ENCODE measurements around the gene DPYD.

DPYD gene

GRCh38 chr1:97573553-97573952, 347.3 kb downstream of the DPYD start:
- no peak overlapping the region for H2AFZ ChIP-seq (ENCODE audit: low read length)

GRCh38 chr1:97572561-97572960, 348.3 kb downstream of the DPYD start:
- H3K4me1 ChIP-seq (ENCODE audit: insufficient read depth, low read length, poor library complexity, severe bottlenecking) = no peaks in the 10 kb centered on the region

More at GRCh38 chr1:97573553-97573952, 347.3 kb downstream of the DPYD start:
- no peaks in the 10 kb centered on the region for H3K9me3 ChIP-seq (ENCODE audit: insufficient read depth, low read depth, low read length)
- no peak overlapping the region for H3K4me3 ChIP-seq (ENCODE audit: low read length, poor library complexity, severe bottlenecking)
- H3K36me3 ChIP-seq (ENCODE audit: insufficient read depth, low read length) = no peaks in the 10 kb centered on the region
- no peaks in the 10 kb centered on the region for H3K79me2 ChIP-seq (ENCODE audit: insufficient read depth, low read length)
- no peak for TF ChIP-seq EZH2phosphoT487 (IDR thresholded peaks at IDR 0.05; ENCODE audit: borderline replicate concordance)
- no peak for TF ChIP-seq CTCF (conservative IDR thresholded peaks at IDR 0.05; ENCODE audit: low read length)
- no peaks in the 10 kb centered on the region for H3K27me3 ChIP-seq (ENCODE audit: insufficient read depth, low read length, poor library complexity, severe bottlenecking)
- no peaks in the 10 kb centered on the region for H3K9me2 ChIP-seq (replicated peaks; ENCODE audit: low read depth, low read length)
- H3F3A ChIP-seq (ENCODE audit: low read depth) = no peaks in the 10 kb centered on the region
- no peak overlapping the region for H3K9ac ChIP-seq (ENCODE audit: low read depth, low read length, poor library complexity, severe bottlenecking)
- no peaks in the 10 kb centered on the region for H3K4me1 ChIP-seq (ENCODE audit: insufficient read depth, low read length, poor library complexity, severe bottlenecking)
- no peak overlapping the region for H3K4me2 ChIP-seq (ENCODE audit: low read depth, low read length, poor library complexity, severe bottlenecking)
- no peaks in the 10 kb centered on the region for H4K20me1 ChIP-seq (ENCODE audit: insufficient read depth, low read length, poor library complexity, severe bottlenecking)

GRCh38 chr1:97571760-97572159, 349.1 kb downstream of the DPYD start:
- no peaks in the 10 kb centered on the region for H3K27me3 ChIP-seq (ENCODE audit: insufficient read depth, low read length, poor library complexity, severe bottlenecking)
- H3F3A ChIP-seq (ENCODE audit: low read depth) = no peaks in the 10 kb centered on the region
- no peak overlapping the region for H2AFZ ChIP-seq (ENCODE audit: low read length)
- no peaks in the 10 kb centered on the region for H3K9me3 ChIP-seq (ENCODE audit: insufficient read depth, low read depth, low read length)
- H3K79me2 ChIP-seq (ENCODE audit: insufficient read depth, low read length) = no peaks in the 10 kb centered on the region
- no peaks in the 10 kb centered on the region for H3K36me3 ChIP-seq (ENCODE audit: insufficient read depth, low read length)
- H3K4me2 ChIP-seq (ENCODE audit: low read depth, low read length, poor library complexity, severe bottlenecking) = no peak overlapping the region
- no peaks in the 10 kb centered on the region for H3K4me1 ChIP-seq (ENCODE audit: insufficient read depth, low read length, poor library complexity, severe bottlenecking)
- no peak for TF ChIP-seq CTCF (conservative IDR thresholded peaks at IDR 0.05; ENCODE audit: low read length)
- no peak for TF ChIP-seq EZH2phosphoT487 (IDR thresholded peaks at IDR 0.05; ENCODE audit: borderline replicate concordance)
- H4K20me1 ChIP-seq (ENCODE audit: insufficient read depth, low read length, poor library complexity, severe bottlenecking) = no peaks in the 10 kb centered on the region
- no peaks in the 10 kb centered on the region for H3K9me2 ChIP-seq (replicated peaks; ENCODE audit: low read depth, low read length)
- H3K4me3 ChIP-seq (ENCODE audit: low read length, poor library complexity, severe bottlenecking) = no peak overlapping the region
- no peak overlapping the region for H3K9ac ChIP-seq (ENCODE audit: low read depth, low read length, poor library complexity, severe bottlenecking)

More at GRCh38 chr1:97572561-97572960, 348.3 kb downstream of the DPYD start:
- H3F3A ChIP-seq (ENCODE audit: low read depth) = no peaks in the 10 kb centered on the region
- no peaks in the 10 kb centered on the region for H3K36me3 ChIP-seq (ENCODE audit: insufficient read depth, low read length)
- TF ChIP-seq EZH2phosphoT487 (IDR thresholded peaks at IDR 0.05; ENCODE audit: borderline replicate concordance) = no peak
- TF ChIP-seq CTCF (conservative IDR thresholded peaks at IDR 0.05; ENCODE audit: low read length) = no peak
- no peak overlapping the region for H3K9ac ChIP-seq (ENCODE audit: low read depth, low read length, poor library complexity, severe bottlenecking)
- no peaks in the 10 kb centered on the region for H3K79me2 ChIP-seq (ENCODE audit: insufficient read depth, low read length)
- H3K4me3 ChIP-seq (ENCODE audit: low read length, poor library complexity, severe bottlenecking) = no peak overlapping the region
- no peaks in the 10 kb centered on the region for H3K9me3 ChIP-seq (ENCODE audit: insufficient read depth, low read depth, low read length)
- H4K20me1 ChIP-seq (ENCODE audit: insufficient read depth, low read length, poor library complexity, severe bottlenecking) = no peaks in the 10 kb centered on the region
- H2AFZ ChIP-seq (ENCODE audit: low read length) = no peak overlapping the region
- no peaks in the 10 kb centered on the region for H3K27me3 ChIP-seq (ENCODE audit: insufficient read depth, low read length, poor library complexity, severe bottlenecking)
- no peak overlapping the region for H3K4me2 ChIP-seq (ENCODE audit: low read depth, low read length, poor library complexity, severe bottlenecking)
- no peaks in the 10 kb centered on the region for H3K9me2 ChIP-seq (replicated peaks; ENCODE audit: low read depth, low read length)

Data from Loucy (cell line).